IPS-20b (cell line): ENCODE data around the gene PHLPP1.

ENCODE experiments used
- H3K27ac ChIP-seq: one replicate; pipeline ENCODE4 v1.5.1; 2013; ENCODE audit warnings: low read length
- H3K27me3 ChIP-seq: 2 replicates; pipeline ENCODE4 v1.6.1; 2013; ENCODE audit warnings: mild to moderate bottlenecking, low read length, inconsistent platforms; ENCODE audit not compliant: insufficient read depth
- H3K36me3 ChIP-seq: 2 replicates; pipeline ENCODE4 v1.6.1; 2013; ENCODE audit warnings: low read depth, mild to moderate bottlenecking, inconsistent platforms, low read length, moderate library complexity; ENCODE audit not compliant: insufficient read depth
- H3K4me1 ChIP-seq: 2 replicates; pipeline ENCODE4 v1.6.1; 2013; ENCODE audit warnings: mild to moderate bottlenecking, control low read depth, inconsistent platforms, low read length, moderate library complexity; ENCODE audit not compliant: insufficient read depth
- H3K4me3 ChIP-seq: 2 replicates; pipeline ENCODE4 v1.5.1; 2013; ENCODE audit warnings: mild to moderate bottlenecking, low read length, inconsistent platforms
- H3K9ac ChIP-seq: 2 replicates; pipeline ENCODE4 v1.6.1; 2013; ENCODE audit warnings: low read depth, mild to moderate bottlenecking, inconsistent platforms, low read length, moderate library complexity
- H3K9me3 ChIP-seq: 2 replicates; pipeline ENCODE4 v1.6.1; 2013; ENCODE audit warnings: mild to moderate bottlenecking, low read depth, low read length, inconsistent platforms; ENCODE audit not compliant: insufficient read depth

Gene PHLPP1

GRCh38 chr18:62715436-62715758, at the start of gene PHLPP1:
Gene PHLPP1 (plus strand): TSS chr18:62715541. CDS start chr18:62715684, 143 bp downstream.
- Histone ChIP-seq H3K27me3 (no peaks in the 10 kb centered on the region), H3K4me3 (peak within 1 kb of the TSS; percentile 88), H3K9ac (peak within 1 kb of the TSS; percentile 75; the same call in 1 of the 2 replicates), H3K27ac (peak within 1 kb of the TSS; percentile 1), H3K9me3 (no peaks in the 10 kb centered on the region), H3K36me3 (no peaks in the 10 kb centered on the region), H3K4me1 (peaks cover 17% of the 10 kb centered on the region; the same call in 1 of the 2 replicates)

GRCh38 chr18:62669225-62669624, 46.1 kb upstream of the PHLPP1 start:
- Histone ChIP-seq H3K9ac (no peak overlapping the region), H3K27me3 (no peaks in the 10 kb centered on the region), H3K9me3 (no peaks in the 10 kb centered on the region), H3K27ac (no peak overlapping the region), H3K36me3 (no peaks in the 10 kb centered on the region), H3K4me3 (no peak overlapping the region), H3K4me1 (no peaks in the 10 kb centered on the region)

GRCh38 chr18:62670573-62670972, 44.8 kb upstream of the PHLPP1 start:
- no peaks in the 10 kb centered on the region for H3K36me3 ChIP-seq
- H3K9me3 ChIP-seq = no peaks in the 10 kb centered on the region
- no peak overlapping the region for H3K27ac ChIP-seq
- no peak overlapping the region for H3K9ac ChIP-seq
- no peak overlapping the region for H3K4me3 ChIP-seq
- no peaks in the 10 kb centered on the region for H3K27me3 ChIP-seq
- H3K4me1 ChIP-seq = no peaks in the 10 kb centered on the region

- Histone ChIP-seq H3K36me3 (no peaks in the 10 kb centered on the region), H3K9ac (no peak overlapping the region), H3K9me3 (no peaks in the 10 kb centered on the region), H3K27me3 (no peaks in the 10 kb centered on the region), H3K27ac (no peak overlapping the region), H3K4me3 (no peak overlapping the region), H3K4me1 (no peaks in the 10 kb centered on the region)
Observed at GRCh38 chr18:62672600-62672999, 42.7 kb upstream of the PHLPP1 start.

- no peak overlapping the region for H3K27ac ChIP-seq
- peak overlapping the region; percentile 13; the same call in 1 of the 2 replicates for H3K9ac ChIP-seq
Observed at GRCh38 chr18:62678847-62679485, 36.4 kb upstream of the PHLPP1 start.

GRCh38 chr18:62682371-62682770, 33.0 kb upstream of the PHLPP1 start:
- Histone ChIP-seq H3K27me3 (no peaks in the 10 kb centered on the region), H3K9ac (peak overlapping the region; percentile 35; the same call in 1 of the 2 replicates), H3K27ac (no peak overlapping the region), H3K4me1 (peaks cover 17% of the 10 kb centered on the region), H3K9me3 (no peaks in the 10 kb centered on the region), H3K4me3 (peak overlapping the region; percentile 27; the same call in 1 of the 2 replicates), H3K36me3 (no peaks in the 10 kb centered on the region)

More at GRCh38 chr18:62678847-62679485, 36.4 kb upstream of the PHLPP1 start:
- H3K36me3 ChIP-seq = no peaks in the 10 kb centered on the region
- H3K9me3 ChIP-seq = no peaks in the 10 kb centered on the region
- no peak overlapping the region for H3K4me3 ChIP-seq
- H3K27me3 ChIP-seq = no peaks in the 10 kb centered on the region
- peaks cover 17% of the 10 kb centered on the region for H3K4me1 ChIP-seq

- H3K36me3 ChIP-seq = no peaks in the 10 kb centered on the region
- no peaks in the 10 kb centered on the region for H3K27me3 ChIP-seq
- H3K4me3 ChIP-seq = no peak overlapping the region
- H3K9me3 ChIP-seq = peaks cover 8% of the 10 kb centered on the region
- H3K4me1 ChIP-seq = peaks cover 14% of the 10 kb centered on the region
- H3K27ac ChIP-seq = no peak overlapping the region
- no peak overlapping the region for H3K9ac ChIP-seq
Observed at GRCh38 chr18:62683935-62684334, 31.4 kb upstream of the PHLPP1 start.

- H3K36me3 ChIP-seq = no peaks in the 10 kb centered on the region
- H3K9ac ChIP-seq = no peak overlapping the region
- no peak overlapping the region for H3K4me3 ChIP-seq
- no peak overlapping the region for H3K27ac ChIP-seq
- H3K27me3 ChIP-seq = no peaks in the 10 kb centered on the region
- H3K4me1 ChIP-seq = no peaks in the 10 kb centered on the region
- H3K9me3 ChIP-seq = peaks cover 12% of the 10 kb centered on the region
Observed at GRCh38 chr18:62688743-62689317, 26.5 kb upstream of the PHLPP1 start.

GRCh38 chr18:62690236-62690815, 25.0 kb upstream of the PHLPP1 start:
- Histone ChIP-seq H3K27ac (no peak overlapping the region), H3K27me3 (no peaks in the 10 kb centered on the region), H3K4me1 (no peaks in the 10 kb centered on the region), H3K9ac (no peak overlapping the region), H3K36me3 (no peaks in the 10 kb centered on the region), H3K4me3 (no peak overlapping the region), H3K9me3 (peaks cover 12% of the 10 kb centered on the region)

- H3K9me3 ChIP-seq = peaks cover 6% of the 10 kb centered on the region
- H3K4me3 ChIP-seq = no peak overlapping the region
- H3K36me3 ChIP-seq = no peaks in the 10 kb centered on the region
- H3K9ac ChIP-seq = no peak overlapping the region
- no peak overlapping the region for H3K27ac ChIP-seq
- H3K27me3 ChIP-seq = no peaks in the 10 kb centered on the region
- no peaks in the 10 kb centered on the region for H3K4me1 ChIP-seq
Observed at GRCh38 chr18:62693659-62694058, 21.7 kb upstream of the PHLPP1 start.

GRCh38 chr18:62697636-62698035, 17.7 kb upstream of the PHLPP1 start:
- H3K9ac ChIP-seq = no peak overlapping the region
- no peaks in the 10 kb centered on the region for H3K36me3 ChIP-seq
- no peaks in the 10 kb centered on the region for H3K27me3 ChIP-seq
- H3K4me1 ChIP-seq = no peaks in the 10 kb centered on the region
- no peak overlapping the region for H3K4me3 ChIP-seq
- no peak overlapping the region for H3K27ac ChIP-seq
- H3K9me3 ChIP-seq = peaks cover 3% of the 10 kb centered on the region; the same call in 1 of the 2 replicates

GRCh38 chr18:62702259-62702658, 13.1 kb upstream of the PHLPP1 start:
- no peaks in the 10 kb centered on the region for H3K27me3 ChIP-seq
- no peak overlapping the region for H3K4me3 ChIP-seq
- no peaks in the 10 kb centered on the region for H3K4me1 ChIP-seq
- H3K27ac ChIP-seq = no peak overlapping the region
- no peak overlapping the region for H3K9ac ChIP-seq
- H3K9me3 ChIP-seq = peaks cover 3% of the 10 kb centered on the region; the same call in 1 of the 2 replicates
- H3K36me3 ChIP-seq = no peaks in the 10 kb centered on the region
